H1 (cell line): Measurements from ENCODE around the gene ALDH3A1. TPM values are rescaled to one million over a fixed set of nuclear protein-coding genes. Genes with fewer than 3 reads are reported as not detected.

Experiments
- CTCF ChIA-PET: fragments of 300-600 bp; sonication (Branson Sonifier 250); formaldehyde crosslinking; loops from one replicate; lab custom pipeline; 2021; ENCODE audit not compliant: partially characterized antibody; lab: Charles Lee
- POLR2A ChIA-PET: fragments of 300-600 bp; sonication (Branson Sonifier 250); formaldehyde crosslinking; loops from one replicate; lab custom pipeline; 2021; ENCODE audit warnings: inconsistent platforms; ENCODE audit not compliant: partially characterized antibody; lab: Charles Lee
- DNase-seq, 2 experiments: peaks; one replicate each; pipeline versions ENCODE4 v3.0.0 to v3.0.0-alpha.2; 2010 to 2022; ENCODE audit warnings: low spot score in 2 of 2, low read depth in 1 of 2, mixed read lengths in 1 of 2
- FAIRE-seq: peaks from 2 replicates; lab custom pipeline; 2011; peaks lifted over from hg19 to GRCh38; lab: Jason Lieb, UNC
- H2AFZ ChIP-seq: 2 replicates; pipeline ENCODE4 v1.8.1; 2012; ENCODE audit warnings: low read length, inconsistent platforms
- H2AK5ac ChIP-seq: 2 replicates; pipeline ENCODE4 v1.6.1; 2013; ENCODE audit warnings: low read depth, low read length
- H2BK120ac ChIP-seq: replicated peaks from 2 replicates; pipeline ENCODE3; 2013; ENCODE audit warnings: low read depth, low read length, inconsistent platforms
- H2BK12ac ChIP-seq: 2 replicates; pipeline ENCODE4 v1.6.1; 2013; ENCODE audit warnings: low read depth, low read length
- H2BK15ac ChIP-seq: 2 replicates; pipeline ENCODE4 v1.6.1; 2013; ENCODE audit warnings: low read length
- H2BK20ac ChIP-seq: 2 replicates; pipeline ENCODE4 v1.6.1; 2013; ENCODE audit warnings: low read length
- H2BK5ac ChIP-seq: 2 replicates; pipeline ENCODE4 v1.6.1; 2013; ENCODE audit warnings: low read depth, low read length
- H3K14ac ChIP-seq: 2 replicates; pipeline ENCODE4 v1.6.1; 2013; ENCODE audit warnings: inconsistent platforms; ENCODE audit not compliant: insufficient read length
- H3K18ac ChIP-seq: 2 replicates; pipeline ENCODE4 v1.6.1; 2013; ENCODE audit warnings: low read length; ENCODE audit errors: extremely low read depth
- H3K23ac ChIP-seq: 2 replicates; pipeline ENCODE4 v1.6.1; 2013; ENCODE audit warnings: inconsistent platforms; ENCODE audit not compliant: insufficient read length
- H3K23me2 ChIP-seq: 2 replicates; pipeline ENCODE4 v1.6.1; 2013; ENCODE audit warnings: low read depth, low read length
- H3K27ac ChIP-seq: 2 replicates; pipeline ENCODE4 v1.6.1; 2011; ENCODE audit warnings: low read depth, low read length, inconsistent platforms
- H3K27me3 ChIP-seq, 4 experiments: replicated peaks in 1 of 4; 1 replicate in 1 of 4; 2 replicates in 3 of 4; pipeline versions ENCODE4 v1.6.1 to v1.8.1; 2011 to 2013; ENCODE audit warnings: low read length in 3 of 4, mild to moderate bottlenecking in 3 of 4, inconsistent platforms in 2 of 4, mixed read lengths in 2 of 4, moderate library complexity in 1 of 4; ENCODE audit not compliant: control insufficient read depth in 3 of 4, insufficient read depth in 3 of 4; ENCODE audit errors: extremely low read depth in 1 of 4
- H3K36me3 ChIP-seq, 4 experiments: 2 replicates each; pipeline versions ENCODE4 v1.6.1 to v1.8.1; 2011 to 2013; ENCODE audit warnings: mild to moderate bottlenecking in 4 of 4, low read length in 3 of 4, moderate library complexity in 2 of 4, control low read depth in 1 of 4, inconsistent platforms in 1 of 4; ENCODE audit not compliant: insufficient read depth in 4 of 4, control insufficient read depth in 2 of 4
- H3K4ac ChIP-seq: replicated peaks from 2 replicates; pipeline ENCODE3; 2013; ENCODE audit warnings: low read length, low read depth, mixed read lengths, inconsistent platforms; ENCODE audit not compliant: insufficient read length
- H3K4me1 ChIP-seq, 4 experiments: replicated peaks in 1 of 4; 1 replicate in 1 of 4; 2 replicates in 3 of 4; pipeline versions ENCODE4 v1.6.1 to v1.8.1; 2011 to 2013; ENCODE audit warnings: low read length in 3 of 4, inconsistent platforms in 2 of 4, mixed read lengths in 1 of 4; ENCODE audit not compliant: insufficient read depth in 4 of 4, control insufficient read depth in 3 of 4
- H3K4me2 ChIP-seq, 2 experiments: 2 replicates each; pipeline versions ENCODE4 v1.6.1 to v1.8.1; 2011 to 2013; ENCODE audit warnings: low read depth in 2 of 2, low read length in 2 of 2, control low read depth in 1 of 2, inconsistent platforms in 1 of 2, mild to moderate bottlenecking in 1 of 2; ENCODE audit not compliant: insufficient read depth in 1 of 2
- H3K4me3 ChIP-seq, 4 experiments: fragments of 200-600, 300-600 bp in 1 of 4; sonication (generic), shearing (Covaris generic), sonication (Bioruptor Twin) in 1 of 4; 2 replicates each; pipeline versions ENCODE4 v1.5.1 to v1.8.1; 2011 to 2016; ENCODE audit warnings: low read length in 4 of 4, low read depth in 3 of 4, control low read depth in 2 of 4, inconsistent platforms in 2 of 4, mild to moderate bottlenecking in 2 of 4, mixed read lengths in 1 of 4, moderate library complexity in 1 of 4; ENCODE audit not compliant: insufficient read depth in 2 of 4; ENCODE audit errors: extremely low read depth in 1 of 4
- H3K56ac ChIP-seq: replicated peaks from 2 replicates; pipeline ENCODE3; 2013; ENCODE audit warnings: low read depth, mild to moderate bottlenecking, mixed read lengths, low read length, inconsistent platforms; ENCODE audit not compliant: insufficient read length
- H3K79me1 ChIP-seq: 2 replicates; pipeline ENCODE4 v1.6.1; 2013; ENCODE audit warnings: low read depth, low read length, control low read depth
- H3K79me2 ChIP-seq, 2 experiments: 2 replicates each; pipeline versions ENCODE4 v1.6.1 to v1.8.1; 2012 to 2013; ENCODE audit warnings: low read length in 2 of 2, mild to moderate bottlenecking in 2 of 2, inconsistent platforms in 1 of 2; ENCODE audit not compliant: insufficient read depth in 2 of 2, control insufficient read depth in 1 of 2
- H3K9ac ChIP-seq, 4 experiments: replicated peaks in 1 of 4; 1 replicate in 1 of 4; 2 replicates in 3 of 4; pipeline versions ENCODE4 v1.6.1 to v1.8.1; 2011 to 2013; ENCODE audit warnings: low read depth in 3 of 4, low read length in 3 of 4, control low read depth in 2 of 4, mild to moderate bottlenecking in 2 of 4, moderate library complexity in 2 of 4, inconsistent platforms in 1 of 4; ENCODE audit errors: extremely low read depth in 1 of 4
- H3K9me3 ChIP-seq, 2 experiments: 2 replicates each; pipeline versions ENCODE4 v1.6.1 to v1.8.1; 2012 to 2013; ENCODE audit warnings: mild to moderate bottlenecking in 2 of 2, moderate library complexity in 2 of 2, control low read depth in 1 of 2, inconsistent platforms in 1 of 2, low read depth in 1 of 2, low read length in 1 of 2, mixed read lengths in 1 of 2; ENCODE audit not compliant: insufficient read depth in 2 of 2
- H4K20me1 ChIP-seq, 2 experiments: replicated peaks in 1 of 2; 2 replicates each; pipeline versions ENCODE3 to v1.8.1; 2011 to 2013; ENCODE audit warnings: inconsistent platforms in 2 of 2, low read length in 2 of 2, mild to moderate bottlenecking in 1 of 2; ENCODE audit not compliant: insufficient read depth in 2 of 2, control insufficient read depth in 1 of 2
- H4K5ac ChIP-seq: 2 replicates; pipeline ENCODE4 v1.6.1; 2013; ENCODE audit warnings: low read length, low read depth, mixed read lengths, inconsistent platforms; ENCODE audit not compliant: insufficient read length
- H4K8ac ChIP-seq: 2 replicates; pipeline ENCODE4 v1.8.0; 2013; ENCODE audit warnings: mild to moderate bottlenecking, moderate library complexity, low read length, inconsistent platforms; ENCODE audit not compliant: insufficient read depth; ENCODE audit errors: extremely low read depth
- H4K91ac ChIP-seq: replicated peaks from 2 replicates; pipeline ENCODE3; 2013; ENCODE audit warnings: low read length, mixed read lengths, inconsistent platforms; ENCODE audit not compliant: insufficient read length
- ATF2 ChIP-seq: IDR thresholded peaks from 2 replicates; pipeline ENCODE4 v1.6.1; 2012; ENCODE audit warnings: low read length, inconsistent platforms
- BACH1 ChIP-seq: IDR thresholded peaks from 2 replicates; pipeline ENCODE4 v1.6.1; 2012; ENCODE audit warnings: low read length, improper control_type of control experiment
- CTCF ChIP-seq, 3 experiments: IDR thresholded peaks; 1 replicate in 2 of 3; 2 replicates in 1 of 3; pipeline versions ENCODE4 v1.5.1 to v1.6.1; 2011; ENCODE audit warnings: low read length in 3 of 3, mild to moderate bottlenecking in 3 of 3, inconsistent platforms in 2 of 3, low read depth in 1 of 3, moderate library complexity in 1 of 3; ENCODE audit not compliant: insufficient read depth in 1 of 3; ENCODE audit errors: control extremely low read depth in 1 of 3
- JUND ChIP-seq: IDR thresholded peaks from 2 replicates; pipeline ENCODE4 v1.6.1; 2011; ENCODE audit warnings: mild to moderate bottlenecking, improper control_type of control experiment, low read length
- MAFK ChIP-seq: IDR thresholded peaks from 2 replicates; pipeline ENCODE4 v1.6.1; 2012; ENCODE audit warnings: low read depth, mild to moderate bottlenecking, improper control_type of control experiment, low read length
- NRF1 ChIP-seq: IDR thresholded peaks from 2 replicates; pipeline ENCODE4 v1.6.1; 2011; ENCODE audit warnings: mild to moderate bottlenecking, low read depth, low read length, improper control_type of control experiment
- POLR2A ChIP-seq, 2 experiments: IDR thresholded peaks; 1 replicate in 1 of 2; 2 replicates in 1 of 2; pipeline ENCODE4 v1.6.1; 2011; ENCODE audit warnings: low read depth in 2 of 2, low read length in 2 of 2, mild to moderate bottlenecking in 2 of 2; ENCODE audit errors: control extremely low read depth in 1 of 2
- SP1 ChIP-seq: IDR thresholded peaks from 2 replicates; pipeline ENCODE4 v1.6.1; 2011; ENCODE audit warnings: low read depth, low read length
- SP2 ChIP-seq: IDR thresholded peaks from 2 replicates; pipeline ENCODE4 v1.6.1; 2012; ENCODE audit warnings: mild to moderate bottlenecking, low read length, inconsistent platforms
- YY1 ChIP-seq: IDR thresholded peaks from 2 replicates; pipeline ENCODE4 v1.6.1; 2011; ENCODE audit warnings: low read depth, mild to moderate bottlenecking, low read length
- WGBS, 2 experiments: shearing (Covaris generic) in 1 of 2; methylation state at CpG; one replicate each; pipeline versions ENCODE4 v1.1.6 to v1.1.7; 2013 to 2015; ENCODE audit warnings: low lambda C conversion rate in 2 of 2, mixed read lengths in 2 of 2, inconsistent platforms in 1 of 2, low coverage in 1 of 2, missing lambda C conversion rate in 1 of 2; ENCODE audit not compliant: insufficient replicate concordance in 2 of 2, insufficient coverage in 1 of 2, insufficient read length in 1 of 2; ENCODE audit errors: extremely low coverage in 1 of 2, missing lambda C conversion rate in 1 of 2; 5-methylcytosine and 5-hydroxymethylcytosine counted together
- polyA plus RNA-seq, 7 experiments: library from polyadenylated mRNA; depleted of rRNA in 3 of 7; stranded (reverse) in 5 of 7; unstranded in 2 of 7; fragments of >200 nt in 5 of 7; fragments of 200-250 nt in 2 of 7; gene quantifications; 1 replicate in 5 of 7; 2 replicates in 1 of 7; 4 replicates in 1 of 7; pipeline versions ENCODE4 v1.2.1 to v1.2.3, GENCODE V29; 2011 to 2013; ENCODE audit warnings: missing spikeins in 2 of 7, mixed read lengths in 2 of 7
- total RNA-seq: library from RNA; stranded (reverse); fragmentation: NEBNext Ultra II Directional; extraction: Animal tissue kit (Norgen Biotek cat#: 25700); gene quantifications from 2 replicates; pipeline ENCODE4 v1.2.1, GENCODE V29; 2021

ALDH3A1 gene
- total and polyA plus RNA-seq, 2 of the 8 experiments (the other 6 are each of a cell fraction or from before 2014, with no cell fraction given), result 0.37 to 1.4 TPM

- Histone ChIP-seq H3K4me1 (no peaks in the 10 kb centered on the region; a peak in 3 of 7 replicates), H3K18ac (peak overlapping the region; percentile 86; the same call in 1 of the 2 replicates), H3K4me2 (no peak overlapping the region), H2BK120ac (no peak overlapping the region), H3K4me3 (no peak overlapping the region), H3K79me1 (no peaks in the 10 kb centered on the region), H3K36me3 (no peaks in the 10 kb centered on the region), H3K4ac (no peak overlapping the region), H3K56ac (no peak overlapping the region), H4K20me1 (no peaks in the 10 kb centered on the region), H2AFZ (no peak overlapping the region; the same call in 1 of the 2 replicates), H3K79me2 (no peaks in the 10 kb centered on the region), H3K23me2 (no peaks in the 10 kb centered on the region), H4K91ac (peak overlapping the region; percentile 5), H2BK12ac (no peak overlapping the region), H2BK15ac (no peak overlapping the region), H3K9me3 (no peaks in the 10 kb centered on the region; a peak in 1 of 4 replicates), H3K27ac (no peak overlapping the region), H2BK20ac (peak overlapping the region; percentile 77; the same call in 1 of the 2 replicates), H4K5ac (no peak overlapping the region), H3K9ac (no peak overlapping the region), H3K14ac (no peak overlapping the region), H3K27me3 (no peaks in the 10 kb centered on the region), H2AK5ac (no peak overlapping the region), H4K8ac (no peak overlapping the region), H2BK5ac (peak overlapping the region; percentile 78; the same call in 1 of the 2 replicates), H3K23ac (no peak overlapping the region)
- ChIA-PET CTCF (interaction anchor here (0.8 to 4.1 kb wide), 11 partner anchors 9 to 345 kb away, joined by 3 to 36 read pairs (median 4); no protein-coding TSS in a partner anchor), POLR2A (no interaction called here)
- 83% methylated on average over 12 of the region's 12 CpGs; no CpG with 5 or more reads in 1 of the 2 experiments for WGBS, 2 experiments
- FAIRE-seq, result no peak
- DNase-seq, result no peak
- TF ChIP-seq CTCF (IDR thresholded peaks at IDR 0.05; ENCODE audit: control extremely low read depth in 1 of 3, insufficient read depth in 1 of 3, low read depth in 1 of 3, low read length in 3 of 3) (no peak), MAFK (peak; percentile 55; the same call in 1 of the 2 replicates), SP1 (no peak), SP2 (no peak), ATF2 (no peak), YY1 (no peak), NRF1 (no peak), JUND (no peak), POLR2A (IDR thresholded peaks at IDR 0.05; ENCODE audit: control extremely low read depth in 1 of 2, low read depth in 2 of 2, low read length in 2 of 2) (no peak), BACH1 (peak; percentile 80)
These were observed 5.0 kb upstream of the ALDH3A1 start for GRCh38 chr17:19753051-19753509.
